Natural killer cell (primary cell): ENCODE results near the gene TTC32. TPM values are rescaled to one million over a fixed set of nuclear protein-coding genes. Genes with fewer than 3 reads are reported as not detected.

ENCODE experiments used
- ATAC-seq, 3 donors: fragments of 150-1000 bp in 2 of 3; fragments of 200-7000 bp in 1 of 3; cut with Tn5 transposase; 1 replicate in 1 of 3; 2 replicates in 2 of 3; pipeline ENCODE4 v1.10.0; 2021; ENCODE audit warnings: mild to moderate bottlenecking in 2 of 3, moderate library complexity in 2 of 3
- DNase-seq, 2 donors: peaks; one replicate each; pipeline versions ENCODE4 v3.0.0 to v3.0.0-alpha.2; 2013 to 2021; ENCODE audit warnings: mixed read lengths in 1 of 2
- H3K27ac ChIP-seq: one replicate; pipeline ENCODE4 v1.5.1; 2013; ENCODE audit warnings: mild to moderate bottlenecking, low read length
- H3K27me3 ChIP-seq: one replicate; pipeline ENCODE4 v1.6.1; 2013; ENCODE audit warnings: low read length; ENCODE audit not compliant: control insufficient read depth, insufficient read depth
- H3K36me3 ChIP-seq: one replicate; pipeline ENCODE4 v1.6.1; 2013; ENCODE audit warnings: low read length; ENCODE audit not compliant: control insufficient read depth, insufficient read depth
- H3K4me1 ChIP-seq: one replicate; pipeline ENCODE4 v1.6.1; 2013; ENCODE audit warnings: low read length; ENCODE audit not compliant: control insufficient read depth, insufficient read depth
- H3K4me3 ChIP-seq: one replicate; pipeline ENCODE4 v1.5.1; 2013; ENCODE audit warnings: low read length
- H3K9me3 ChIP-seq: one replicate; pipeline ENCODE4 v1.6.1; 2013; ENCODE audit warnings: low read length; ENCODE audit not compliant: control insufficient read depth, insufficient read depth
- H3K27ac Mint-ChIP-seq, 2 donors: one replicate each; pipeline ENCODE4 v1.8.0; 2022; ENCODE audit warnings: mild to moderate bottlenecking in 2 of 2, mixed read lengths in 2 of 2, moderate library complexity in 1 of 2
- H3K27me3 Mint-ChIP-seq, 2 donors: one replicate each; pipeline ENCODE4 v1.8.0; 2022; ENCODE audit warnings: low read depth in 2 of 2, mixed read lengths in 2 of 2
- H3K36me3 Mint-ChIP-seq: one replicate; pipeline ENCODE4 v1.8.0; 2022; ENCODE audit warnings: mixed read lengths
- H3K4me1 Mint-ChIP-seq, 2 donors: one replicate each; pipeline ENCODE4 v1.8.0; 2022; ENCODE audit warnings: mixed read lengths in 2 of 2
- H3K4me3 Mint-ChIP-seq: one replicate; pipeline ENCODE4 v1.8.0; 2022; ENCODE audit warnings: mild to moderate bottlenecking, moderate library complexity, mixed read lengths
- H3K9me3 Mint-ChIP-seq, 2 donors: one replicate each; pipeline ENCODE4 v1.8.0; 2022; ENCODE audit warnings: mixed read lengths in 2 of 2
- CTCF ChIP-seq: fragments of 200-600 bp; IDR thresholded peaks from one replicate; pipeline ENCODE4 v1.8.0; 2022; ENCODE audit warnings: antibody characterized with exemption
- WGBS: methylation state at CpG from one replicate; pipeline ENCODE4 v1.1.7; 2013; ENCODE audit warnings: missing lambda C conversion rate; ENCODE audit not compliant: insufficient coverage; 5-methylcytosine and 5-hydroxymethylcytosine counted together
- intact Hi-C: fragments of 100-400 bp; cut with micrococcal nuclease; formaldehyde crosslinking; loops from one replicate; pipeline ENCODE4 v1.14.2; 2022
- total RNA-seq, 4 donors: library from RNA; stranded (reverse); fragments of 120-200 nt in 1 of 4; gene quantifications; one replicate each; pipeline versions ENCODE4 v1.2.3 to v1.2.4, GENCODE V29; 2013 to 2022

The TTC32 gene
- total RNA-seq, 3 donors from 2014 or later (not counting 1 experiment from before 2014, with no cell fraction given), result 30.4 to 45.3 (median 37.2) TPM

GRCh38 chr2:19878268-19879046 is 23.3 kb downstream of the TTC32 start:
- no peaks in the 10 kb centered on the region for H3K9me3 Mint-ChIP-seq
- DNase-seq, result no peak

GRCh38 chr2:19876751-19877150 is 25.0 kb downstream of the TTC32 start:
- no peak overlapping the region for H3K4me3 ChIP-seq
- Mint-ChIP-seq H3K36me3 (no peaks in the 10 kb centered on the region), H3K4me1 (peaks cover 0 to 7% of the 10 kb centered on the region in 2 donors), H3K27ac (no peak overlapping the region), H3K27me3 (no peaks in the 10 kb centered on the region), H3K4me3 (no peak overlapping the region), H3K9me3 (no peaks in the 10 kb centered on the region)
- H3K27me3 ChIP-seq, result no peaks in the 10 kb centered on the region
- DNase-seq (no peak), ATAC-seq (no peak)
- no peak overlapping the region for H3K27ac ChIP-seq
- no peaks in the 10 kb centered on the region for H3K9me3 ChIP-seq
- intact Hi-C loops, result no loop called here
- H3K4me1 ChIP-seq, result no peaks in the 10 kb centered on the region
- no peak for TF ChIP-seq CTCF
- WGBS, result 76% methylated on average over 4 of the region's 4 CpGs
- peaks cover 3% of the 10 kb centered on the region for H3K36me3 ChIP-seq

More at GRCh38 chr2:19878268-19879046, 23.3 kb downstream of the TTC32 start:
- H3K27me3 ChIP-seq, result no peaks in the 10 kb centered on the region
- no peak for ATAC-seq
- H3K36me3 ChIP-seq, result peaks cover 3% of the 10 kb centered on the region
- no peak overlapping the region for H3K27ac Mint-ChIP-seq
- no peaks in the 10 kb centered on the region for H3K27me3 Mint-ChIP-seq
- no peaks in the 10 kb centered on the region for H3K9me3 ChIP-seq
- H3K27ac ChIP-seq, result no peak overlapping the region
- H3K4me3 ChIP-seq, result no peak overlapping the region
- no peak for TF ChIP-seq CTCF
- WGBS, result 91% methylated on average over 12 of the region's 12 CpGs
- no peaks in the 10 kb centered on the region for H3K4me1 Mint-ChIP-seq
- intact Hi-C loops, result no loop called here
- no peak overlapping the region for H3K4me3 Mint-ChIP-seq
- no peaks in the 10 kb centered on the region for H3K36me3 Mint-ChIP-seq
- no peaks in the 10 kb centered on the region for H3K4me1 ChIP-seq

GRCh38 chr2:19875280-19875679 is 26.5 kb downstream of the TTC32 start:
- Mint-ChIP-seq H3K9me3 (no peaks in the 10 kb centered on the region), H3K36me3 (no peaks in the 10 kb centered on the region), H3K4me3 (no peak overlapping the region), H3K27me3 (no peaks in the 10 kb centered on the region), H3K4me1 (peaks cover under 1 to 9% of the 10 kb centered on the region in 2 donors), H3K27ac (no peak overlapping the region)
- intact Hi-C loops, result no loop called here
- Histone ChIP-seq H3K27ac (no peak overlapping the region), H3K4me3 (no peak overlapping the region), H3K36me3 (peaks cover 3% of the 10 kb centered on the region), H3K27me3 (no peaks in the 10 kb centered on the region), H3K4me1 (no peaks in the 10 kb centered on the region), H3K9me3 (no peaks in the 10 kb centered on the region)
- DNase-seq (no peak), ATAC-seq (no peak)
- TF ChIP-seq CTCF, result no peak
- no CpG with 5 or more reads among the region's 1 CpG for WGBS

GRCh38 chr2:19874726-19875125 is 27.1 kb downstream of the TTC32 start:
- Mint-ChIP-seq H3K27ac (no peak overlapping the region), H3K4me1 (peaks cover 6 to 15% of the 10 kb centered on the region in 2 donors), H3K36me3 (no peaks in the 10 kb centered on the region), H3K4me3 (no peak overlapping the region), H3K9me3 (no peaks in the 10 kb centered on the region), H3K27me3 (no peaks in the 10 kb centered on the region)
- TF ChIP-seq CTCF, result no peak
- ATAC-seq (no peak), DNase-seq (no peak)
- no peaks in the 10 kb centered on the region for H3K9me3 ChIP-seq
- H3K4me3 ChIP-seq, result no peak overlapping the region
- peaks cover 5% of the 10 kb centered on the region for H3K4me1 ChIP-seq
- no peak overlapping the region for H3K27ac ChIP-seq
- WGBS, result 95% methylated on average over 3 of the region's 3 CpGs
- H3K27me3 ChIP-seq, result no peaks in the 10 kb centered on the region
- intact Hi-C loops, result no loop called here
- H3K36me3 ChIP-seq, result peaks cover 3% of the 10 kb centered on the region
